RPMI7951 (cell line): ENCODE results near the gene BMP5. TPM values are rescaled to one million over a fixed set of nuclear protein-coding genes. Genes with fewer than 3 reads are reported as not detected.

ENCODE experiments used
- DNase-seq: peaks from one replicate; pipeline ENCODE4 v3.0.0-alpha.2; 2012; ENCODE audit warnings: low read depth
- total RNA-seq: library from RNA; depleted of rRNA; stranded (reverse); fragments of >200 nt; shearing (Covaris generic); gene quantifications from 2 replicates; pipeline ENCODE4 v1.2.3, GENCODE V29; 2014

Gene BMP5
- total RNA-seq, 1 experiment from 2014 or later: not detected

DNA sequence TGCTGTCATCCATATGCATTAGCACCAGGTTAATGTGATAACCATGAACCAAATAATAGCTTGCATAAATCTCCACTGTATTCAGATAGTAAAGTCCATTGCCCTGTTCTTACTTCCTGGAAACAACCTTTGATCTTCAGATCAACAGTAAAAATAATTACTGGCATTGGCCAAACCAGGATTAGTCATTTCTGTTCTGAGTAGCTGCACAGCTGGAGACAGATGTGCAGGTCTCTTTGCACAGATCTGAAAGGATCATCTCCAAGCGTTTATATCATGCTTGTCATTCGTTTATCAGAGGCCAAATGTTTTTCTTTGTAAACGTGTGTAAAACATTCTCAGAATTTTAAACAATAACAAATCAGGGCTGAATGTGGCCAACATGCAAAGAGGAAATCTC lies 162.0 kb downstream of the BMP5 start:
- DNase-seq: no peak

DNA sequence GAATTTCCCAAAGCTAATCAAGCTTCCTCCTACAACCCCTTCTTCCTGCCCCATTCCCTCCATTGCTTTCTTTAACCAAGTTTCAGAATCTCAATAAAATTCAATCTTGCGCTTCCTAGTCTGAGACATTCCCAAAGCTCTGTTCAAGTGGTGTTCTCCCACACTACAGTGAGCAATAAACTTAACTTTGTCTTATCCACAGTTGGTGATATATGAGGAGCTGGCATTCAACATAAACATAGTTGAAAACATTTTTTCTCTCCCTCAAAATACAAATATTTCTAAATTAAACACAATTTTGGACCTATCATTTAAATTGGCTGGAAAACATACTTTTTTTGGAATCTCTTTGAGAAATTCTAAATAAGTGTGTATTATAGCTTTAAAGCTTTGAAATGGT lies 166.7 kb downstream of the BMP5 start:
- DNase-seq: no peak

DNA sequence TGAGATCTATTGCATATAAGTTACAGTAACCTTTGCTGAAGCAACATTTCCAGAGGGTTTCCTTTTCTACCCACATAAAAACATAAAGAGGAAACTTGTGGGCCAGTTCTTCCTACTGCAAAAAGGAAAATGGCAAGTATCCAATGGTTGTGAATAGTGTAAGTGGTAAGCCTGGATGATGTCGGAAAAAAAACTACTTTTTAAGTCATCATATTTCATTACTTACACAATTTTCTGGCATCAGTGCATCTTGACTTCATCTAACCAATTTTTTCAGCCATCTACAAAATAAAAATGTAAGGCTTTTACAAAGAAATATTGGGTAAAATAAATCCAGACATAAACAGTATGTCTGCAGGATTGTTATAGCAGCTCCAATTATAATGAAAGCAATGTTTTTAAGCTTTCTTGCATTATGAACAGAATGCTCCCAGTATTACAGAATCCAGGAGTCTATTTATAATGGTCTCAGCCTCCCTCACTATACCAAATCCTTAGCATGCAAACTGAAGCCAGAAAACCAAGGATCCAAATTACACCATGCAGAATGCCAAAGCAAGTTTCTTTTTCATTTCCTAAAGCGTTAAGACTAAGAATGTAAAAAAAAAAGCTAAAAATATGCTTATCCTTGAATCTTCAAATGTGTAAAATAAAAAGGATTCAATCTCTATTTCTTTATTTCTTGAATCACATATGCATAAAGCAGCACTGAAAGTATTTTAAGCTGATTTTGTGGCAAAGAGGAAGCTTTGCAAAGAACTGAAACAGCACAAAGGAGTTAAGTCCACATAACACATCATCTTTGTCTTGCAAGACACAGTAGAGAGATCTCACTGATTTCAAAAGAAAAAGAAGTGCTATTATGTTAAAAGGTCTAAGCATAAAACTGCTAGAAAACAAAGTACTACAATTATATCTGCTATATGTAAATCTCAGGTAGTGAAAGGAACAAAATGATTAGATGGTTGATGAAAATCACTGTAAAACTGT lies 169.6 kb downstream of the BMP5 start:
- DNase-seq: no peak

DNA sequence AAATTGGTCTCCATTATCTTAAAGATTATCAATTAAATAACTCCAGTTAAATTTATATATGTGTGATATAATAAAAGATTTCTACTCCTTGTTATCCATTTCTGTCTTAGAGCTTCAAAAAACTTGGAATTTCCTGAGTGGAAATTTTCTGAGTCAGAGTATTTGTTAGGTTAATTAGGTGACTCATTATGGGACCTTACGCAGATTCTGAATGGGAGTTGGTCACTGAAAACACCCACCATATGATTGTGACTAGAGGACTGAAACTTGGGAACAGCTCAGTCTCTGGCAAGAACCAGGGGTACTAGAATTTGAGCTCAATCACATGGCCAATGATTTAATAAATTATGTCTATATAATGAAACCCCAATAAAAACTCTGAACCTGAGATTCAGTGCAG lies 171.0 kb downstream of the BMP5 start:
- peak; percentile 14 for DNase-seq
